Liver (tissue), 9 donors: ENCODE measurements around the gene BCKDHA. TPM values are rescaled to one million over a fixed set of nuclear protein-coding genes. Genes with fewer than 3 reads are reported as not detected.

Source experiments
- DNase-seq: peaks from one replicate; pipeline ENCODE4 v3.0.0-alpha.2; 2017; ENCODE audit warnings: low spot score
- H3K27ac ChIP-seq, 2 donors: one replicate each; pipeline ENCODE4 v1.7.0; 2013; ENCODE audit warnings: inconsistent platforms in 2 of 2, low read length in 2 of 2, control low read depth in 1 of 2, low read depth in 1 of 2, mild to moderate bottlenecking in 1 of 2
- H3K27me3 ChIP-seq, 4 donors: one replicate each; pipeline versions ENCODE4 v1.6.1 to v1.7.0; 2013; ENCODE audit warnings: low read length in 3 of 4, inconsistent platforms in 1 of 4, mild to moderate bottlenecking in 1 of 4, moderate library complexity in 1 of 4; ENCODE audit not compliant: control insufficient read depth in 4 of 4, insufficient read depth in 4 of 4
- H3K36me3 ChIP-seq, 4 donors: one replicate each; pipeline versions ENCODE4 v1.6.1 to v1.7.0; 2013; ENCODE audit warnings: low read length in 3 of 4, mild to moderate bottlenecking in 3 of 4, low read depth in 1 of 4, moderate library complexity in 1 of 4; ENCODE audit not compliant: control insufficient read depth in 4 of 4, insufficient read depth in 3 of 4
- H3K4me1 ChIP-seq, 4 donors: one replicate each; pipeline versions ENCODE4 v1.6.1 to v1.7.0; 2013; ENCODE audit warnings: low read length in 3 of 4, mild to moderate bottlenecking in 3 of 4, moderate library complexity in 1 of 4; ENCODE audit not compliant: control insufficient read depth in 4 of 4, insufficient read depth in 4 of 4
- H3K4me3 ChIP-seq, 3 donors: one replicate each; pipeline versions ENCODE4 v1.6.1 to v1.7.0; 2013; ENCODE audit warnings: low read length in 3 of 3, control low read depth in 1 of 3, low read depth in 1 of 3, mild to moderate bottlenecking in 1 of 3
- H3K9ac ChIP-seq, 2 donors: one replicate each; pipeline ENCODE4 v1.7.0; 2013; ENCODE audit warnings: low read length in 2 of 2, mild to moderate bottlenecking in 2 of 2, moderate library complexity in 2 of 2, control low read depth in 1 of 2, low read depth in 1 of 2
- H3K9me3 ChIP-seq, 4 donors: one replicate each; pipeline versions ENCODE4 v1.6.1 to v1.7.0; 2013; ENCODE audit warnings: low read length in 3 of 4; ENCODE audit not compliant: control insufficient read depth in 4 of 4
- ATF3 ChIP-seq: IDR thresholded peaks from 2 replicates; pipeline ENCODE4 v1.6.1; 2016; ENCODE audit warnings: antibody characterized with exemption
- CTCF ChIP-seq: fragments of 150-350 bp; IDR thresholded peaks from 2 replicates; pipeline ENCODE4 v1.5.1; 2017; ENCODE audit warnings: improper control_type of control experiment, low read depth, low read length; ENCODE audit not compliant: missing input control
- EGR1 ChIP-seq, 2 donors: IDR thresholded peaks; 2 replicates each; pipeline ENCODE4 v1.6.1; 2016 to 2018; ENCODE audit warnings: antibody characterized with exemption in 2 of 2, low read depth in 2 of 2
- FOXA1 ChIP-seq: IDR thresholded peaks from 2 replicates; pipeline ENCODE4 v1.6.1; 2016; ENCODE audit warnings: antibody characterized with exemption
- FOXA2 ChIP-seq: IDR thresholded peaks from 2 replicates; pipeline ENCODE4 v1.6.1; 2016; ENCODE audit warnings: antibody characterized with exemption
- GABPA ChIP-seq, 2 donors: IDR thresholded peaks in 1 of 2; conservative IDR thresholded peaks in 1 of 2; 2 replicates each; pipeline ENCODE4 v1.6.1; 2016; ENCODE audit warnings: antibody characterized with exemption in 2 of 2, mild to moderate bottlenecking in 1 of 2, moderate library complexity in 1 of 2
- HNF4A ChIP-seq, 2 donors: conservative IDR thresholded peaks; 2 replicates each; pipeline ENCODE4 v1.6.1; 2016; ENCODE audit warnings: antibody characterized with exemption in 2 of 2, mild to moderate bottlenecking in 2 of 2
- HNF4G ChIP-seq: IDR thresholded peaks from 2 replicates; pipeline ENCODE4 v1.6.1; 2016; ENCODE audit warnings: antibody characterized with exemption
- JUND ChIP-seq, 2 donors: IDR thresholded peaks; 2 replicates each; pipeline ENCODE4 v1.6.1; 2016; ENCODE audit warnings: antibody characterized with exemption in 2 of 2
- MAX ChIP-seq: IDR thresholded peaks from 2 replicates; pipeline ENCODE4 v1.6.1; 2016; ENCODE audit warnings: antibody characterized with exemption
- NR2F2 ChIP-seq: IDR thresholded peaks from 2 replicates; pipeline ENCODE4 v1.6.1; 2016; ENCODE audit warnings: antibody characterized with exemption
- RAD21 ChIP-seq, 2 donors: IDR thresholded peaks; 2 replicates each; pipeline ENCODE4 v1.6.1; 2016; ENCODE audit warnings: antibody characterized with exemption in 2 of 2, mild to moderate bottlenecking in 2 of 2
- REST ChIP-seq: IDR thresholded peaks from 2 replicates; pipeline ENCODE4 v1.6.1; 2016; ENCODE audit warnings: antibody characterized with exemption, mild to moderate bottlenecking
- RXRA ChIP-seq, 2 donors: IDR thresholded peaks; 2 replicates each; pipeline ENCODE4 v1.6.1; 2017 to 2018; ENCODE audit warnings: antibody characterized with exemption in 2 of 2, mild to moderate bottlenecking in 1 of 2
- SP1 ChIP-seq: IDR thresholded peaks from 2 replicates; pipeline ENCODE4 v1.6.1; 2018; ENCODE audit warnings: antibody characterized with exemption, mild to moderate bottlenecking
- TAF1 ChIP-seq: conservative IDR thresholded peaks from 2 replicates; pipeline ENCODE4 v1.6.1; 2016; ENCODE audit warnings: antibody characterized with exemption, mild to moderate bottlenecking
- YY1 ChIP-seq: IDR thresholded peaks from 2 replicates; pipeline ENCODE4 v1.6.1; 2016; ENCODE audit warnings: antibody characterized with exemption, mild to moderate bottlenecking
- ZBTB33 ChIP-seq: IDR thresholded peaks from 2 replicates; pipeline ENCODE4 v1.6.1; 2016; ENCODE audit warnings: antibody characterized with exemption
- WGBS: extraction: QIAGEN DNeasy Blood & Tissue Kit; methylation state at CpG from one replicate; pipeline ENCODE4 v1.1.7; 2013; 5-methylcytosine and 5-hydroxymethylcytosine counted together
- polyA plus RNA-seq, 2 donors: library from polyadenylated mRNA; stranded (reverse) in 1 of 2; unstranded in 1 of 2; fragments of 200-250 nt in 1 of 2; fragments of >200 nt in 1 of 2; fragmentation: Nextera tagmentation in 1 of 2; extraction: Ambion mirVana in 1 of 2; gene quantifications; one replicate each; pipeline versions ENCODE4 v1.2.1 to v1.2.3, GENCODE V29; 2013 to 2015
- total RNA-seq, 2 donors: library from RNA; depleted of rRNA; stranded (reverse); fragments of >200 nt; gene quantifications; one replicate each; pipeline ENCODE4 v1.2.3, GENCODE V29; 2014
- donor health status: healthy.
- donor health status: healthy.
- donor health status: healthy.
- donor health status: healthy.
- donor health status: healthy.

BCKDHA gene
- total and polyA plus RNA-seq, 4 donors = 38.5 to 91.4 (median 63.7) TPM

GRCh38 chr19:41391618-41392017 is 6.0 kb upstream of the BCKDHA start:
- 97% methylated on average over 11 of the region's 11 CpGs for WGBS
- H3K27ac ChIP-seq = no peak overlapping the region
- peaks cover 0 to 12% (median 3%) of the 10 kb centered on the region in 4 donors for H3K4me1 ChIP-seq
- no peaks in the 10 kb centered on the region for H3K9me3 ChIP-seq
- TF ChIP-seq HNF4G = no peak
- no peak for TF ChIP-seq SP1
- no peak for TF ChIP-seq GABPA (IDR thresholded peaks at IDR 0.05 in 1 of 2, conservative IDR thresholded peaks at IDR 0.05 in 1 of 2)
- TF ChIP-seq MAX = no peak
- TF ChIP-seq RAD21 (IDR thresholded peaks at IDR 0.05) = no peak
- TF ChIP-seq TAF1 = no peak
- TF ChIP-seq CTCF = no peak
- TF ChIP-seq FOXA1 = no peak
- TF ChIP-seq RXRA (IDR thresholded peaks at IDR 0.05) = no peak
- TF ChIP-seq FOXA2 = no peak
- TF ChIP-seq ATF3 = no peak
- H3K36me3 ChIP-seq = peaks cover 8 to 45% (median 25%) of the 10 kb centered on the region in 4 donors
- H3K27me3 ChIP-seq = no peaks in the 10 kb centered on the region
- no peak for DNase-seq
- no peak overlapping the region for H3K4me3 ChIP-seq
- no peak overlapping the region for H3K9ac ChIP-seq

DNA sequence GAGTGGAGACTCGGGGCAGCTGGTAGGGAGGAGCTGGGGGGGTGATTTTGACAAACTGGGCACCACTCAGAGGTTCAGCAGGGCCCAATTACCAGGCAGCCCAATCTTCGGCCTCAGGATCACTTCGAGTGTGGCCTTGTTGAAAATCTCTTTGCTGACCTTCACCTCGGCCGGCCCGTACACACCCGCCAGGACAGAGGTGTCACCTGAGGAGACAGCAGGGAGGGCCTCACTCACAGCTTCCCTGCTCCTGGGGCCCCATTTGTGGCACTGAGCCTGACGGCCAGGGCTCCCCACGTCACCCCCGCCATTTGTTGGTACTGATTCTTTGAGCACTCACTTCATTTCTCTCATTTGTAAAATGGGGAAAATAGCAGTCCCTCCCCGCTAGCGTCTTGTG is 4.8 kb upstream of the BCKDHA start:
- TF ChIP-seq NR2F2 (no peak), ZBTB33 (no peak), GABPA (IDR thresholded peaks at IDR 0.05 in 1 of 2, conservative IDR thresholded peaks at IDR 0.05 in 1 of 2) (no peak), EGR1 (IDR thresholded peaks at IDR 0.05; ENCODE audit: low read depth in 2 of 2) (no peak), RAD21 (IDR thresholded peaks at IDR 0.05) (no peak), SP1 (no peak), MAX (no peak), FOXA2 (no peak), FOXA1 (no peak), ATF3 (no peak), HNF4A (conservative IDR thresholded peaks at IDR 0.05) (no peak), JUND (IDR thresholded peaks at IDR 0.05) (no peak), TAF1 (no peak), RXRA (IDR thresholded peaks at IDR 0.05) (no peak), REST (no peak), YY1 (no peak)
- H3K4me3 ChIP-seq = no peak overlapping the region
- H3K9me3 ChIP-seq = no peaks in the 10 kb centered on the region
- WGBS = 90% methylated on average over 12 of the region's 12 CpGs
- no peak for DNase-seq
- H3K9ac ChIP-seq = no peak overlapping the region
- H3K4me1 ChIP-seq = peaks cover 0 to 16% (median 5%) of the 10 kb centered on the region in 4 donors
- no peaks in the 10 kb centered on the region for H3K27me3 ChIP-seq
- H3K36me3 ChIP-seq = peaks cover 8 to 35% (median 22%) of the 10 kb centered on the region in 4 donors
- no peak overlapping the region for H3K27ac ChIP-seq
